B cell (primary cell): ENCODE measurements around the gene FUS. TPM values are rescaled to one million over a fixed set of nuclear protein-coding genes. Genes with fewer than 3 reads are reported as not detected.

Source experiments
- ATAC-seq: fragments of 200-7000 bp; cut with Tn5 transposase; one replicate; pipeline ENCODE4 v1.10.0; 2021; ENCODE audit warnings: low read depth, mild to moderate bottlenecking, moderate number of reproducible peaks, moderate library complexity
- CTCF ChIA-PET: fragments of 350-600 bp; sonication (Branson Sonifier 250); formaldehyde crosslinking; loops from one replicate; lab custom pipeline; 2021; ENCODE audit warnings: antibody characterized with exemption, inconsistent platforms; lab: Charles Lee
- POLR2A ChIA-PET: fragments of 350-600 bp; sonication (Branson Sonifier 250); formaldehyde crosslinking; loops from one replicate; lab custom pipeline; 2021; ENCODE audit warnings: antibody characterized with exemption; lab: Charles Lee
- DNase-seq: peaks from one replicate; pipeline ENCODE4 v3.0.0; 2013
- H2AFZ ChIP-seq: 2 replicates; pipeline ENCODE4 v1.6.1; 2012; ENCODE audit warnings: mild to moderate bottlenecking, low read depth, low read length; ENCODE audit not compliant: insufficient read depth, poor library complexity, severe bottlenecking
- H3K27ac ChIP-seq, 2 donors: 1 replicate in 1 of 2; 2 replicates in 1 of 2; pipeline ENCODE4 v1.5.1; 2012 to 2013; ENCODE audit warnings: low read length in 2 of 2, mild to moderate bottlenecking in 2 of 2, moderate library complexity in 1 of 2
- H3K27me3 ChIP-seq, 4 experiments: fragments of 200-600 bp in 1 of 4; sonication (generic) in 1 of 4; replicated peaks in 1 of 4; 1 replicate in 2 of 4; 2 replicates in 2 of 4; pipeline versions ENCODE4 v1.6.1 to v1.7.0; 2013 to 2016; ENCODE audit warnings: low read length in 3 of 4, mild to moderate bottlenecking in 2 of 4, mixed read lengths in 1 of 4, moderate library complexity in 1 of 4; ENCODE audit not compliant: insufficient read depth in 4 of 4, control insufficient read depth in 3 of 4; ENCODE audit errors: control extremely low read depth in 1 of 4
- H3K36me3 ChIP-seq, 2 experiments: replicated peaks in 1 of 2; 1 replicate in 1 of 2; 2 replicates in 1 of 2; pipeline versions ENCODE4 v1.6.1 to v1.7.1; 2013; ENCODE audit warnings: low read length in 1 of 2; ENCODE audit not compliant: insufficient read depth in 2 of 2, control insufficient read depth in 1 of 2; ENCODE audit errors: control extremely low read depth in 1 of 2, extremely low read depth in 1 of 2
- H3K4me1 ChIP-seq, 2 donors: fragments of 200-600 bp in 1 of 2; sonication (generic) in 1 of 2; 1 replicate in 1 of 2; 2 replicates in 1 of 2; pipeline versions ENCODE4 v1.5.1 to v1.6.1; 2013 to 2017; ENCODE audit warnings: low read length in 2 of 2; ENCODE audit not compliant: control insufficient read depth in 2 of 2, insufficient read depth in 2 of 2
- H3K4me2 ChIP-seq: replicated peaks from 2 replicates; pipeline ENCODE3; 2012; ENCODE audit warnings: mild to moderate bottlenecking, low read depth, low read length; ENCODE audit not compliant: poor library complexity, severe bottlenecking
- H3K4me3 ChIP-seq, 5 experiments: fragments of 200-600 bp in 1 of 5; sonication (generic) in 1 of 5; 1 replicate in 3 of 5; 2 replicates in 2 of 5; pipeline versions ENCODE4 v1.5.1 to v1.7.0; 2011 to 2016; ENCODE audit warnings: low read length in 4 of 5, mild to moderate bottlenecking in 4 of 5, low read depth in 2 of 5, control low read depth in 1 of 5, moderate library complexity in 1 of 5; ENCODE audit not compliant: insufficient read depth in 1 of 5; ENCODE audit errors: control extremely low read depth in 1 of 5, extremely low read depth in 1 of 5
- H3K79me2 ChIP-seq: fragments of 200-600 bp; sonication (generic); one replicate; pipeline ENCODE4 v1.6.0; 2016; ENCODE audit warnings: low read length; ENCODE audit not compliant: control insufficient read depth, insufficient read depth
- H3K9ac ChIP-seq: fragments of 200-600 bp; sonication (generic); 2 replicates; pipeline ENCODE4 v1.6.1; 2017; ENCODE audit warnings: mild to moderate bottlenecking, low read length, moderate library complexity
- H3K9me3 ChIP-seq, 3 donors: one replicate each; pipeline versions ENCODE4 v1.6.1 to v1.7.1; 2013; ENCODE audit warnings: low read length in 2 of 3; ENCODE audit not compliant: control insufficient read depth in 2 of 3, insufficient read depth in 1 of 3; ENCODE audit errors: control extremely low read depth in 1 of 3
- H4K20me1 ChIP-seq: 2 replicates; pipeline ENCODE4 v1.6.0; 2012; ENCODE audit warnings: mild to moderate bottlenecking, low read length; ENCODE audit not compliant: insufficient read depth, control insufficient read depth, poor library complexity, severe bottlenecking
- H3K27ac Mint-ChIP-seq: one replicate; pipeline ENCODE4 v1.8.0; 2021; ENCODE audit warnings: mixed read lengths
- H3K27me3 Mint-ChIP-seq: one replicate; pipeline ENCODE4 v1.8.0; 2021; ENCODE audit warnings: mixed read lengths
- H3K4me1 Mint-ChIP-seq: one replicate; pipeline ENCODE4 v1.8.0; 2021; ENCODE audit warnings: mixed read lengths
- H3K4me3 Mint-ChIP-seq: one replicate; pipeline ENCODE4 v1.8.0; 2021; ENCODE audit warnings: mixed read lengths
- H3K9me3 Mint-ChIP-seq: one replicate; pipeline ENCODE4 v1.8.0; 2022; ENCODE audit warnings: mixed read lengths; ENCODE audit not compliant: insufficient read depth
- CTCF ChIP-seq: fragments of 200-600 bp; IDR thresholded peaks from one replicate; pipeline ENCODE4 v1.8.0; 2022; ENCODE audit warnings: antibody characterized with exemption, mild to moderate bottlenecking
- EZH2 ChIP-seq: IDR thresholded peaks from 2 replicates; pipeline ENCODE4 v1.6.1; 2012; ENCODE audit warnings: borderline replicate concordance, low read depth, mild to moderate bottlenecking, moderate library complexity, low read length; ENCODE audit not compliant: insufficient read depth, poor library complexity, severe bottlenecking
- WGBS: methylation state at CpG from one replicate; pipeline ENCODE4 v1.1.5; 2013; ENCODE audit warnings: missing lambda C conversion rate; ENCODE audit not compliant: insufficient coverage; 5-methylcytosine and 5-hydroxymethylcytosine counted together
- intact Hi-C: fragments of 100-400 bp; cut with micrococcal nuclease; formaldehyde crosslinking; loops from one replicate; pipeline ENCODE4 v1.10.0; 2022
- polyA plus RNA-seq: library from polyadenylated mRNA; depleted of rRNA; stranded (reverse); fragments of >200 nt; gene quantifications from 2 replicates; pipeline ENCODE4 v1.2.3, GENCODE V29; 2012
- total RNA-seq, 2 donors: library from RNA; stranded (reverse); fragments of 120-200 nt in 1 of 2; gene quantifications; 1 replicate in 1 of 2; 2 replicates in 1 of 2; pipeline versions ENCODE4 v1.2.3 to v1.2.4, GENCODE V29; 2013 to 2022

The FUS gene
- total and polyA plus RNA-seq, 2 donors (not counting 1 experiment from before 2014, with no cell fraction given): 181 to 597 TPM

- intact Hi-C loops: no loop called here
- no peak within 1 kb of the TSS for H3K27ac Mint-ChIP-seq
- ATAC-seq (peak; percentile 7), DNase-seq (peak; percentile 56)
- Histone ChIP-seq H3K9me3 (peaks cover 0 to 10% (median 0%) of the 10 kb centered on the region in 3 donors), H3K27ac (no peak within 1 kb of the TSS), H3K9ac (peak within 1 kb of the TSS; percentile 53), H3K36me3 (no peaks in the 10 kb centered on the region), H3K79me2 (no peaks in the 10 kb centered on the region), H3K4me3 (peak within 1 kb of the TSS; percentile 21 to 56 (median 46)), H3K4me1 (peaks cover 41 to 42% of the 10 kb centered on the region in 2 donors), H4K20me1 (peaks cover 5% of the 10 kb centered on the region), H3K4me2 (peak within 1 kb of the TSS; percentile 78), H2AFZ (peak within 1 kb of the TSS; percentile 67), H3K27me3 (peaks cover 0 to 68% (median 33%) of the 10 kb centered on the region in 4 experiments)
- peaks cover 48% of the 10 kb centered on the region for H3K27me3 Mint-ChIP-seq
- ChIA-PET POLR2A (interaction anchor here (0.7 to 2.1 kb wide), 5 partner anchors 14 to 75 kb away, joined by 3 to 21 read pairs (median 11); partner anchors contain the start of genes FUS and PYCARD), CTCF (interaction anchor here (0.8 to 3.9 kb wide), 5 partner anchors 15 to 227 kb away, joined by 3 to 21 read pairs (median 4); partner anchors contain the start of gene PYCARD)
- peak within 1 kb of the TSS; percentile 84 for H3K4me3 Mint-ChIP-seq
- TF ChIP-seq CTCF (no peak), EZH2 (peak; percentile 26)
- 5% methylated on average over 51 of the region's 52 CpGs for WGBS
- no peaks in the 10 kb centered on the region for H3K9me3 Mint-ChIP-seq
- peaks cover 40% of the 10 kb centered on the region for H3K4me1 Mint-ChIP-seq
These were observed 36.6 kb downstream of the FUS start, which contains the start of gene PYDC1 for GRCh38 chr16:31216422-31217135. PYDC1 (minus strand) TSS chr16:31217135; CDS start chr16:31217028, 107 bp downstream.
